RWPE2 (cell line): ENCODE results near the gene NR6A1.

Source experiments
- ATAC-seq: fragments of 200-7000 bp; cut with Tn5 transposase; 3 replicates; pipeline ENCODE4 v1.9.1; 2021; ENCODE audit warnings: low read depth
- DNase-seq: peaks from one replicate; pipeline ENCODE4 v3.0.0-alpha.2; 2020; ENCODE audit warnings: low spot score
- H3K27ac ChIP-seq: fragments of 450-650 bp; 2 replicates; pipeline ENCODE4 v1.5.1; 2017; ENCODE audit warnings: mild to moderate bottlenecking; ENCODE audit not compliant: poor library complexity, severe bottlenecking
- H3K27me3 ChIP-seq: fragments of 250-450 bp; sonication (Bioruptor Pico); 2 replicates; pipeline ENCODE4 v1.5.1; 2021; ENCODE audit warnings: mild to moderate bottlenecking, moderate library complexity; ENCODE audit not compliant: insufficient read depth, poor library complexity, severe bottlenecking
- H3K36me3 ChIP-seq: fragments of 250-450 bp; sonication (Bioruptor Pico); 2 replicates; pipeline ENCODE4 v1.5.1; 2020; ENCODE audit warnings: low read depth, mild to moderate bottlenecking, moderate library complexity
- H3K4me1 ChIP-seq: fragments of 250-450 bp; sonication (Bioruptor Pico); 2 replicates; pipeline ENCODE4 v1.5.1; 2021; ENCODE audit warnings: mild to moderate bottlenecking, moderate library complexity; ENCODE audit not compliant: insufficient read depth, poor library complexity, severe bottlenecking
- H3K4me3 ChIP-seq: fragments of 250-450 bp; sonication (Bioruptor Pico); 2 replicates; pipeline ENCODE4 v1.5.1; 2021; ENCODE audit warnings: mild to moderate bottlenecking, moderate library complexity; ENCODE audit not compliant: severe bottlenecking
- H3K9me3 ChIP-seq: fragments of 250-450 bp; sonication (Bioruptor Pico); 2 replicates; pipeline ENCODE4 v1.5.1; 2021; ENCODE audit warnings: mild to moderate bottlenecking, moderate library complexity; ENCODE audit not compliant: severe bottlenecking
- TF ChIP-seq, protein P1 (sequence below): fragments of 450-650 bp; IDR thresholded peaks from one replicate; pipeline ENCODE4 v1.5.1; 2017; ENCODE audit warnings: mild to moderate bottlenecking, moderate library complexity; ENCODE audit not compliant: poor library complexity, severe bottlenecking

Gene NR6A1

DNA sequence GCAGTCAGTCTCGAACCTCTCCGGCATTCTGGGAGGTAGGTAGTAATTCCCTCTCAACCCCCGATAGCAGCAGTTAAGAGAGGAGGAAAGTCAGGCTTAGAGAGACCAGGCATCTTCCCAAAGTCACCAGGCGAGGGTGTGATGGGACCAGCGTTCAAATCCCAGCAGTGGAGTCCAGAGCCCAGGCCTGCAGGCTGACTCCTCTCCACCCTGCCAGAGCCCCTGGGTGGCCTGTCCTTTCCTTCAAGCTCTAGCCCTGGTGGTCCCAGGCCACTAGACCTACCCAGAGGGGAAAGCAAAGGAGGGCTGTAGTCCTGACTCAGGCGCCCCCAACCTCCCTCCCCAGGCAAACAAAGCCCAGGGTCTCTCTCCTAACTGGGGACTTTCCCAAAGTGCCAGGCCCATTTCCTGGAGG lies 259.7 kb downstream of the NR6A1 start:
- Histone ChIP-seq H3K4me1 (no peaks in the 10 kb centered on the region), H3K27ac (no peak overlapping the region), H3K36me3 (no peaks in the 10 kb centered on the region), H3K4me3 (no peak overlapping the region), H3K27me3 (no peaks in the 10 kb centered on the region), H3K9me3 (no peaks in the 10 kb centered on the region)
- ATAC-seq (no peak), DNase-seq (no peak)
- TF ChIP-seq, protein P1, sequence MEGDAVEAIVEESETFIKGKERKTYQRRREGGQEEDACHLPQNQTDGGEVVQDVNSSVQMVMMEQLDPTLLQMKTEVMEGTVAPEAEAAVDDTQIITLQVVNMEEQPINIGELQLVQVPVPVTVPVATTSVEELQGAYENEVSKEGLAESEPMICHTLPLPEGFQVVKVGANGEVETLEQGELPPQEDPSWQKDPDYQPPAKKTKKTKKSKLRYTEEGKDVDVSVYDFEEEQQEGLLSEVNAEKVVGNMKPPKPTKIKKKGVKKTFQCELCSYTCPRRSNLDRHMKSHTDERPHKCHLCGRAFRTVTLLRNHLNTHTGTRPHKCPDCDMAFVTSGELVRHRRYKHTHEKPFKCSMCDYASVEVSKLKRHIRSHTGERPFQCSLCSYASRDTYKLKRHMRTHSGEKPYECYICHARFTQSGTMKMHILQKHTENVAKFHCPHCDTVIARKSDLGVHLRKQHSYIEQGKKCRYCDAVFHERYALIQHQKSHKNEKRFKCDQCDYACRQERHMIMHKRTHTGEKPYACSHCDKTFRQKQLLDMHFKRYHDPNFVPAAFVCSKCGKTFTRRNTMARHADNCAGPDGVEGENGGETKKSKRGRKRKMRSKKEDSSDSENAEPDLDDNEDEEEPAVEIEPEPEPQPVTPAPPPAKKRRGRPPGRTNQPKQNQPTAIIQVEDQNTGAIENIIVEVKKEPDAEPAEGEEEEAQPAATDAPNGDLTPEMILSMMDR, result no peak

DNA sequence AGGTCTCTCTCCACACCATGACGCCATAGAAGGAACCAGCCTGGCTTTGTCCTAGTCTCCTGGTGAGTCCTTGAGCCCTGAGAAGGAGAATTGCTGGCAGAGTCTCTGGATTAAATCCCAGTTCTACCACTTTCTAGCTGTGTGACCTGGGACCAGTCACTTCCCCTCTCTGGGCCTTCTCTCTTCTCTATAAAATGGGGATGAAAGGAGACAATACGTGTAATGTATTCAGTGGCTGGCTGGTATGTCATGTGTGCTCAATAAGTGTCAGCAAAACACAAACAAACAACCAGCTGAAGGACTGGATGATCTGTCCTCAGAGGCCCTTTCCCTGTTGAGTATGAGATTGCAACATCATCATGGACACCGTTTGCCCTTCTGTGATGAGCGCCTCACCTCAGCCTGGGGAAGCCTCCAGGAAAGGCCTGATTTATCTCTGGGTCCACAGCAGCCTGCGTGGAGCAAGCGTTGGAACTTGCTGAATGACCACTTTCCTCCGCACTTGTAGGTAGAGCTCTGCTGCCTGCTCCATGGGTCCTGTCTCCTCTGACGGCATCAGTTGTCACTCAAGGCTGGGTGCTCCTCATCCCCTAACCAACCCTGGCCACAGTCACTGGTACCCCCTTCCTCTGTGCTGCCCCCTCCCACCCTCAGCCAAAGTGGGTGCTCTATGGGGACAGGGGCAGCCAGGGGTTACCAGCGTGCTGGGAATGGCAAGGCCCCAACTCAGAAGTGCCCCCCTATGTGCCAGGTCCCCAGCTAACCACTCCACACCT lies 260.3 kb downstream of the NR6A1 start:
- H3K27ac ChIP-seq, result no peak overlapping the region
- no peak for DNase-seq
- TF ChIP-seq, protein P1, result no peak
- H3K27me3 ChIP-seq, result peaks cover 2% of the 10 kb centered on the region
- H3K9me3 ChIP-seq, result no peaks in the 10 kb centered on the region
- no peaks in the 10 kb centered on the region for H3K4me1 ChIP-seq
- H3K36me3 ChIP-seq, result no peaks in the 10 kb centered on the region
- H3K4me3 ChIP-seq, result no peak overlapping the region
- ATAC-seq, result no peak

DNA sequence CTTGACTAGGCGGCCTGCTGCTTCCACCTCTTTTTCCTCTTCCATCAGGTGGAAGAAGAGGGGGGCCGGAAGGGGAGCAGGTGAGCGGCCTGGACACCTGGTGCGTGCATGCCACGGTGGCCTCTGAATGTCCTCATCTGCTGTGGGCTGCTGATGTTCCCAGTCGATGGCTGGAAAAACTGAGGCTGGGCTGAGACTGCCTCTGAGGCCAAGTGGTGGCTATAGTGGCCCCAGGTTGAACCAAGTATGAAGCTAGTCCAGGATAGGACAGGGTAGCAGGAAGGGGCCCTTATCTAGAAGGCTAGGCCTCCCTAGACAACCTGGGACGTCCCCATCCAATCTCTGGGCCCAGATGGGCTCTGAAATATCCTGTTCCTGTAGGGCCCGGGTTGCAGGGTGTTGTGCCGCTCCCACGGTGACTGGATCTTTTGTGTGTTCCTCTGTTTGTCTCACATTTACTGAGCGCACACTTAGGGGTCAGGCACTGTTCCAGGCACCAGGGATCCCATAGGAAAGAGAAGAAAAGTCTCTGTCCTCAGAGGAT lies 263.2 kb downstream of the NR6A1 start:
- H3K27me3 ChIP-seq, result peaks cover 27% of the 10 kb centered on the region
- H3K36me3 ChIP-seq, result no peaks in the 10 kb centered on the region
- TF ChIP-seq, protein P1, result no peak
- ATAC-seq (no peak), DNase-seq (no peak)
- H3K4me3 ChIP-seq, result no peak overlapping the region
- no peak overlapping the region for H3K27ac ChIP-seq
- H3K4me1 ChIP-seq, result no peaks in the 10 kb centered on the region
- H3K9me3 ChIP-seq, result no peaks in the 10 kb centered on the region

DNA sequence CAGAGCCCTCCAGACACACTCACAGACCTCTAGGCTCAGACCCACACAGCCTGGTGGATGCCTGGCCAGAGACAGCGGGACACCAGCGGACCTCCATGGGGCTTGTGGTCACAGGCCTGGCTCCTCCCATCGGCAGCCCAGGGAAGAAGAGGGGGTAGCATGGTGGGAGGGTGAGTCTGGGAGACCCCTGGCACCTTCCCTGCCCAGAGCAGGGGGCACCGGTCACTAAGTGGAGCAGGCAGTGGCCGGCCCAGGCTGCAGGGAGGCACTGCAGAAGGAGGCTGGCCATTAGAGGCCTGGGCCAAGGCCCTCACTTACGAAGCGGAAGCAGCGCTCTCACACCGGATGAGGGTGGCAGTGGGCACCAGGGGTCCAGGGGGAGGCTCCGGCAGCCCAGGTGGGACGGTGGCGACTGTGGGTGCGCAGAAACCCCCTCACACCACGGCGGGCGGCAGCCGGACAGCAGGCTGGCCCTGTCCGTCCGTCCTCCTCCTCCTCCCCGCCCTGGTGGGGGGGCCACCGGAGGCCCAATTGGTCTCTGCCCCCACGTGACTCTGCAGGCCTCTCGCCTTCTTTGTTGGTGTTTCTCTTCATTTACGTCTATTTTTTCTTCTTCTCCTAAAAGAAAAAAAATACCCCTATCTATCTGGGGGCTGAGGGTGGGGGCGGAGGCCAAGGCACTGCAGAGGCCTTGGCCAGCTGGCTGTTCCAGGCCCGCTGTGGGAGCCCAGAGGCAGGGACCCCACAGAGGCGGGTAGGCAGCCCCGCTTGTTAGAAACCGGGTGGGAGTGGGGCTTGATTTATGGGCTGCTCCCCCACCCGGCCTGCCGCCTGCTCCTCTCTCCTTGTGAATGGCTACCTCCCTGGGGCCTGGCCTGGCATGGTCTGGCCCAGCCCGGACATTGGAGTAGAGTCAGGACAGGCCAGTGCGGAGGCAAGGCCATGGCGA lies 263.9 kb downstream of the NR6A1 start, which contains the start of gene NR5A1:
Gene NR5A1 (minus strand): TSS at position 469 of the 949 bp plus-strand sequence. CDS start 4,004 bp downstream, outside the sequence.
- ATAC-seq, result no peak
- DNase-seq, result peak; percentile 52
- no peak within 1 kb of the TSS for H3K27ac ChIP-seq
- no peaks in the 10 kb centered on the region for H3K36me3 ChIP-seq
- peaks cover 35% of the 10 kb centered on the region for H3K27me3 ChIP-seq
- H3K9me3 ChIP-seq, result no peaks in the 10 kb centered on the region
- no peak within 1 kb of the TSS for H3K4me3 ChIP-seq
- no peaks in the 10 kb centered on the region for H3K4me1 ChIP-seq
- TF ChIP-seq, protein P1, result no peak
